Stimulated activated CD8-positive, alpha-beta memory T cell treated with anti-CD3 and anti-CD28 coated beads, Interleukin-2, amount 100 ng/mL, for 1 hour (primary cell): ENCODE results near the gene TXN2.
"Not testable (repeated sequence)": the region's sequence is repeated elsewhere in the genome, so short reads cannot be mapped to it uniquely, and the experiment has no call there.

Experiments used
- DNase-seq, 2 donors: peaks; one replicate each; pipeline ENCODE4 v3.0.0-alpha.2; 2020; ENCODE audit warnings: low read depth in 2 of 2

The TXN2 gene

DNA sequence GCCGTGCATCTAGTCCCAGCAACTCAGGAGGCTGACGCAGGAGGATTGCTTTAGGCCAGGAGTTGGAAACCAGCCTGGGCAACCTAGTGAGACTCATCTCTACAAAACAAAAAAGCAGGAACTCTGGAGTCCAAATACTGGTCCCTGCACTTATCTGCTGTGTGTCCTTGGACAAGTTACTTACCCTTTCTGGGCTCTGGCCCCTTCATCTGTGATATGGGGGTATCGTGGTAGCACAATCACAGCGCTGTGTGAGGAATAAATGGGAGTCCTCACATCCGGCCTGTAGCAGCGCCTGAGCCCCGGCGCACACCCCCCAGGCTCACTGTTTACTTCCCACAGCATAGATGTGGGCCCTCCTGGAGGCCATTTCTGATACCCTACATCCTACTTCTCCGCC is 49.5 kb downstream of the TXN2 start:
- no peak for DNase-seq

DNA sequence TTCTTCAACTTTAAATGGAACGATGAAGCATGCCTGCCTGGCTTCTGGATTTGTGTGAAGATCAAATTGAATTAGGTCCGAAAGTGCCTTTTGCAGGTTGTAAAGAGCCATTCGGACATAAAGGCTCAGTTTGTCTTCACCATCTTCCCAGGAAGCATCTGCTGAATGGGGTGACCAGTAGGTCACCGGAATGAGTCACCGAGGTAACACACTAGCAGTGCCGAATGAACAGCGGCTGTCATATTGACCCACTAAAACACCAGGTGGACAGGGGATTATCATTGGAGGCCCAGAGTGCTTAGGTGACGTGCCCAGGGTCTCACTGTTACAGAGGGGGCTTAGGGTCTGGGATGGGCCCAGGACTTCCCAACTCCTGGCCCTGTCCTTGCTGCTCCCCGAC is 50.6 kb downstream of the TXN2 start:
- no peak for DNase-seq

DNA sequence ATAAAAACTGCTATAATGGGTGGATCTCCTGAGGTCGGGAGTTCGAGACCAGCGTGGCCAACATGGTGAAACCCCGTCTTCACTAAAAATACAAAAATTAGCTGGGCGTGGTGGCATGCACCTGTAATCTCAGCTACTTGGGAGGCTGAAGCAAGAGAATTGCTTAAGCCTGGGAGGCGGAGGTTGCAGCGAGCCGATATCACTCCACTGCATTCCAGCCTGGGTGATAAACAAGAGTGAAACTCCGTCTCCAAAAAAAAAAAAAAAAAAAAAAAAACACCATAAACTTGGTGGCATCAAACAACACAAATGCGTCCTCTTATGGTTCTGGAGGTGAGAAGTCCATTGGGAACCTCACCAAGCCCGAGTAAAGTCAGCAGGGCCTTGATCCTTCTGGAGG is 53.5 kb downstream of the TXN2 start:
- not testable (repeated sequence) for DNase-seq

DNA sequence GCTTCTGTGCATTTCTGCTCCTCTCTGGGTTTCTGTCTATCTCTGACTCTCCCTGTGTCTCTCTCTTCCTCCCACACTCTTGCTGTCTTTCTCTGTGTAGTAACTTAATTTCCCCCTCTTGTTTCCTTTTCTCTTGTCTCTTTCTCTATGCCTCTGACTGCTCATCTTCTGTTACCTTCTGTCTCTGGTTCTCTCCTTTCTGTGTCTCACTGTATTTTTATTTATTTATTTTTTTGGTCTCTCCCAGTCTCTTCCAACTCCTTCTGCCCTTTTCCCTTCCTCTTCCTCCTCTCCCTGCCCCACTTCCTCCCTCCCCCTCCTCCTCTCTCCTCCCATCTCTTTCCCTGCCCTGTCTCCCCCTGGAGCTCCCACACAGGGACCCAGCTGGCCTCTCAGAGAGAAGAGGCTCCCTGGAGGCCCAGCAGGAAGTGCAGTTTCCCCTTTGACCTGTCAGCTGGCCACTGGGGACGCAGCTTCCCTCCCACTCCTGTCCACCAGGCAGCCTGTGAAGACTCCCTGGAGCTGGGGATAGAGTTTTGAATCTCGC is 55.4 kb downstream of the TXN2 start:
- no peak for DNase-seq

DNA sequence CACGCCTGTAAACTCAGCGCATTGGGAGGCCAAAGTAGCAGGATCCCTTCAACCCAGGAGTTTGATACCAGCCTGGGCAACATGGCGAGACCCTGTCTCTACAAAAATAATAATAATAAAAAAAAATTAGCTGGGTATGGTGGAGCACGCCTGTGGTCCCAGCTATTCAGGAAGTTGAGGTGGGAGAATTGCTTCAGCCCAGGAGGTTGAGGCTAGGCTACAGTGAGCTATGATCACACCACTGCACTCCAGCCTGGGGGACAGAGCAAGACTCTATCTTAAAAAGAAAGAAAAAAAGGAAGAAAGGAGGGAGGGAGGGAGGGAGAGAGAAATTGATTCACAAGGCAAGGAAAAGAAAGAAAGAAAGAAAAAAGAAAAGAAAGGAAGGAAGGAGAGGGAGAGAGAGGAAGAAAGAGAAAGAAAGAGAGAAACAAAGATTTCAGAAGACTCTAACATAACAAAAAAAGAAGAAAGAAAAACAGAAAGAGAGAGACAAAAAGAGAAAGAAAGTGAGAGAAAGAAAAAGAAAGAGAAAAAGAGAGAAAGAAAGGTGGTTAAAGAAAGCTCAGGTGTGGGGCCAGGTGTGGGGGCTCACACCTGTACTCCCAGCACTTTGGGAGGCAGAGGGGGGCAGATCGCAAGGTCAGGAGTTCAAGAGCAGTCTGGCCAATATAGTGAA is 56.4 kb downstream of the TXN2 start:
- DNase-seq: no peak

DNA sequence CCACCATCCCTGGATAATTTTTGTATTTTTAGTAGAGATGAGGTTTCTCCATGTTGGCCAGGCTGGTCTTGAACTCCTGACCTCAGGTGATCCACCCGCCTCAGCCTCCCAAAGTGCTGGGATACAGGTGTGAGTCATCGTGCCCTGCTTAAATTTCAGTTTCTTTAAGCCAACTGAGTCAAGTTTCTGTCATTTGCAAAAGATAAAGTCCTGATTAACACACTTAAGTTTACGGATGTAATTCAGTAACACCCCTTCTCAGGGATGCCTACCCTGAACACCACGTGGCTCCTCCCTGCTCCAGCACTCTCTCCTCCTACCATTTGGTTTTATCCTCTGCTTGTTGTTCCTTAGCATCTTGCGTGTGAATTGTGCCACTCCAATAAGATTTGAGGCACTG is 57.0 kb downstream of the TXN2 start:
- DNase-seq: not testable (repeated sequence)

DNA sequence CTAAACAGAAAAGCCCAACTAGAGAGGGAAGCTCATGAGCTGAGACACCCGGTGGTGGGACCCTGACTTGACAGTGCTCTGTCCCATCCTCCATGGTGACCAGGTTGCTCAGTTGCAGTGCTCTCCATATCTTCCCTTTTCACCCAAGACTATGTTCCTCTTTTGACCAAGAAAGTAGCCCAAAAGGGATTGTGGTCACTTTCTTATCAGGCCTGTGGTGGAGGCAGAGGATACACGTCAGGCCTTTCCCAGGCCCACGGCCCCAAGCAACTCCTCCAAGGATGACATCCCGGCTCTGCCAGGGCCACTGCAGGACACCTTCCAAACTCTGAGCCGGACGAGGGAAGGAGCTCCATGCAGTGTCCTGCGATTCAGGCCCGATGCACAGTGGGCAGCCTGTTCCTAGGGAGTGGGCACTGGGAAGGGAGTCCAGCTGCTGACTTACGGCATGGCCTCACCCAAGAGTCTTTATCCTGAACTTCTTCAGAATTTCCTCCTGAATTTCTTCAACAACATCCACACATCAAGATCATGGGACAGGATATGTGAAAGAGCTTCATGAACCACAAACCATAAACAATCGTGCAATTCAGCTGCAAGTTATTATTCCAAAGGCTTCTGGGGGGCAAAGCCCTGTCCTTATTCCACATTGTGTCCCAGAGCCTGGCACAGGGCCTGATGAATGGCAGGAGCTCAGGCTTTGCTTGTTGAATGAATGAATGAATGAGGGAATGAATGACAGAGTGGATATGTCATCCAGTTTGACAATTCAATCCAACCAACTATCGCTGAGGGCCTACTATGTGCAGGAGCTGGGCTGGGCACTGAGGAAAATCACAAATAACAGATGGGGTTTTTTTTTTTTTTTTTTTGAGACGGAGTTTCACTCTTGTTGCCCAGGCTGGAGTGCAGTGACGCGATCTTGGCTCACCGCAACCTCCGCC is 57.7 kb downstream of the TXN2 start:
- DNase-seq: no peak

DNA sequence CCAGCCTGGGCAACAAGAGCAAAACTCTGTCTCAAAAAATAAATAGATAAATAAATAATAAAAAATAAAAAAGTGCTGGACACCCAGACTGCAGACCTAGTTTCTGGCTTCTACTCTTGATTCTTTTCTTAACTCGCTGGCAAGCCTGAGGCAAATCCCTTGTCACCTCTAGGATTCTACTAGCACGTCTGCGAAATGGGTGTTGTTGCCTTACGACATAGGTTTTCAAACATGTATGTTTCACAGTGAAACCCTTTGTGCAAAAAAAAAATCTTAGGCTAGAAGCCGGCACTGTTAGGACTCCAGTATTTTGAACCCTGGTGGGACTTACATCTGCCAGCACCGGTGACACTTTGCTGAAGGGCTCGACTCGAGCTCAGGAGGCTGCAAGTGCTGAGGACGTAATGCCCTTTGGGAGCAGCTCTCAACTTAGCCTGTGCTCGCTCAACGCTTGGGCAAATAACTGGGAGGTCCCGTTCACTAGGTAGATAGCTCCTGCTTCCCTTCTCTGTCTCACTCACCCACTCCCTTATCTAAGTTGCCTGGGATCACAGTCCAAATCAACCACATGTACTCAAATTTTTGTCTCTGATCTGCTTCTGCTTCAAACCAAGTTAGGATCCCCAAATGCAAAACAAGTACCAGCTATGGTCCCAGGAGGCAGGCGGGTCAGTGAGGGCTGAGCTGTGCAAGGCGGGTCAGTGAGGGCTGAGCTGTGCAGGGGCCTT is 59.0 kb downstream of the TXN2 start:
- DNase-seq: no peak

DNA sequence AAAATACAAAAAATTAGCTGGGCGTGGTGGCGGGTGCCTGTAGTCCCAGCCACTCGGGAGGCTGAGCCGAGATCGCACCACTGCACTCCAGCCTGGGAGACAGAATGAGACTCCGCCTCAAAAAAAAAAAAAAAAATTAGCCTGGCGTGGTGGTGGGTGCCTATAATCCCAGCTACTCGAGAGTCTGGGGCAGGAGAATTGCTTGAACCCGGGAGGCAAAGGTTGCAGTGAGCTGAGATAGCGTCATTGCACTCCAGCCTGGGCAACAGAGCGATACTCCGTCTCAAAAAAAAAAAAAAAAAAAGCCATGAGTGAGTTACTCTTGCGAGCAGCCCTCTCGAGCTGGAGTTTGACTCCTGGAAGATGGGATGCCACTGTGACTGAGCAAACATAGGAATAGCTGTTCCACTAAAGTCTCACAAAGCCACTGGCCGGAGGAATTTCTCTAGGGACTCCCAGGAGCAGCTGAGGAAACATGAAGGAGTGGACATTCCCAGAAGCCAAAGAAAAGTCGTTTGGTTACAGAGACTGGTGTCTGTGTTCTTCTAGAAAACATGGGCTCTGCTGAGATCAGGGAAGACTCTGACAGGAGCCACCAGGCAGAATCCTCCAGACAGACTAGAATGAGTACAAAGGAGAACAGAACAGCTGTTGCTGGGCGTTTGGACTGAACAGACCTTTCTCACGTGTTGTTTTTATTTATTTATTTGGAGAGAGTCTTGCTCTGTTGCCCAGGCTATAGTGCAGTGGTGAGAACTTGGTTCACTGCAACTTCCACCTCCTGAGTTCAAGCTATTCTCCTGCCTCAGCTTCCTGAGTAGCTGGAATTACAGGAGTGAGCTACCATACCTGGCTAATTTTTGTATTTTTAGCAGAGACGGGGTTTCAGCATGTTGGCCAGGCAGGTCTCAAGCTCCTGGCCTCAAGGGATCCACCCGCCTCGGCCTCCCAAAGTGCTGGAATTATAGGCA is 61.2 kb downstream of the TXN2 start:
- DNase-seq: no peak

DNA sequence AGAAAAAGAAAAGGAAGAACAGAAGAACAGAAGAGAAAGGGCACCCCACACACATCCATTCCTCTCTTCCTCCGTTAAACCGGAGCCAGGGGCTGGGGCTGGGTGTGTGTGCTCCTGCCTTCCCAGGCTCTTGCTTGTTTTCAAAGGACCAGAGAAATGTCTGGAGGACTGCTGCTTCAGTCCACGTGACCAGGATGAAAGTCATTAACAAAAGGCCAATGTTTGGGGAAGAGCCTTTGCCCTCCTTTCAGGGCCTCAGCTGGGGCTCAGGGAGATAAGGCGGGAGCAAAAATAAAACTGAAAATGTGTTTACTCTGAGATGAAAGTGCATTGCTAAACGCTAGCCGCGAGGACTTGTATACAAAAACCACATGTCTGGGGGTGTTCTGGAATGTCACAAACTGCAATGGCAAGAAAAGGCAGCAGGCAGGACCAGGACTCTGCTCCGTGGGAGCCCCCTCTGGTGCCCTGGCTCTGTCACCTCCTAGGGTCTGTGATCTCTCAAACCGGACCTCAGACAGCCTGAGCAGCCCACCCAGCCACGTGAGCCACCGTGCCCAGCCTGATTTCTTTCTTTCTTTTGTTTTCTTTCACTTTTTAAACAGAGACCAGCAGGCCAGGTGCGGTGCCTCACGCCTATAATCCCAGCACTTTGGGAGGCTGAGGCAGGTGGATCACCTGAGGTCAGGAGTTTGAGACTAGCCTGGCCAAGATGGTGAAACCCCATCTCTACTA is 62.1 kb downstream of the TXN2 start:
- no peak for DNase-seq

DNA sequence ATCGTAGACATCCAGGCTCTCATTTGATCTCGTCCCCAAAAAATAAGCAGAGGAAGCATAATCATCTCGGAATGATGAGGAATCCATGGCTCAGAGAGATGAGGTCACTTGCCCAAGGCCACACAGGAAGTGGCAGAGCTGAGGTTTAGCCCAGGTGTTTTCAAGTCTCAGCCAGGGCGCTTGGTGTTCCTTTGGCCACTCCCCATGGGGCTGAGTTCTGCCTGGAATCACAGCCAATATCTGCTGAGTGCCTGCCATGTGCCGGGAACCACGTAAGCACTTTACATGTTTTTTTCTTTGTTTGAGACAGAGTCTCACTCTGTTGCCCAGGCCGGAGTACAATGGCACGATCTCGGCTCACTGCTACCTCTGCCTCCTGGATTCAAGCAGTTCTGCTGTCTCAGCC is 64.2 kb downstream of the TXN2 start:
- DNase-seq: no peak
